Neuronal stem cell (in vitro differentiated cells): ENCODE data around the gene NDRG2.

Experiments used
- DNase-seq: peaks from one replicate; pipeline ENCODE4 v3.0.0-alpha.2; 2013; ENCODE audit warnings: low spot score
- H2AFZ ChIP-seq: one replicate; pipeline ENCODE4 v1.6.1; 2013; ENCODE audit warnings: mild to moderate bottlenecking, low read length, inconsistent platforms
- H2AK5ac ChIP-seq: 2 replicates; pipeline ENCODE4 v1.6.1; 2013; ENCODE audit warnings: low read depth, mild to moderate bottlenecking, inconsistent platforms, low read length, moderate library complexity, mixed read lengths
- H2BK120ac ChIP-seq: 2 replicates; pipeline ENCODE4 v1.6.1; 2013; ENCODE audit warnings: low read depth, mild to moderate bottlenecking, inconsistent platforms, low read length, moderate library complexity, mixed read lengths
- H2BK12ac ChIP-seq: one replicate; pipeline ENCODE4 v1.6.1; 2013; ENCODE audit warnings: low read length, inconsistent platforms
- H2BK15ac ChIP-seq: 2 replicates; pipeline ENCODE4 v1.6.1; 2013; ENCODE audit warnings: mild to moderate bottlenecking, low read length, inconsistent platforms, mixed read lengths
- H2BK5ac ChIP-seq: one replicate; pipeline ENCODE4 v1.6.1; 2013; ENCODE audit warnings: inconsistent platforms, mild to moderate bottlenecking, low read length, moderate library complexity
- H3K14ac ChIP-seq: one replicate; pipeline ENCODE4 v1.6.1; 2013; ENCODE audit warnings: low read length, inconsistent platforms
- H3K18ac ChIP-seq: 2 replicates; pipeline ENCODE4 v1.6.1; 2013; ENCODE audit warnings: low read length, inconsistent platforms
- H3K23ac ChIP-seq: 2 replicates; pipeline ENCODE4 v1.6.1; 2013; ENCODE audit warnings: low read depth, mild to moderate bottlenecking, mixed read lengths, low read length, inconsistent platforms; ENCODE audit not compliant: poor library complexity
- H3K27ac ChIP-seq: replicated peaks from 3 replicates; pipeline ENCODE4 v1.5.1; 2013; ENCODE audit warnings: low read length, inconsistent platforms
- H3K27me3 ChIP-seq, 3 experiments: 2 replicates each; pipeline ENCODE4 v1.6.1; 2013; ENCODE audit warnings: low read length in 3 of 3, mild to moderate bottlenecking in 2 of 3, inconsistent platforms in 1 of 3, low read depth in 1 of 3, mixed read lengths in 1 of 3, moderate library complexity in 1 of 3; ENCODE audit not compliant: control insufficient read depth in 3 of 3, insufficient read depth in 3 of 3
- H3K36me3 ChIP-seq, 2 donors: replicated peaks in 1 of 2; 2 replicates each; pipeline ENCODE4 v1.6.1; 2013; ENCODE audit warnings: low read length in 2 of 2; ENCODE audit not compliant: control insufficient read depth in 2 of 2, insufficient read depth in 2 of 2
- H3K4ac ChIP-seq: 2 replicates; pipeline ENCODE4 v1.6.1; 2013; ENCODE audit warnings: inconsistent platforms, mild to moderate bottlenecking, low read length, moderate library complexity
- H3K4me1 ChIP-seq, 2 donors: 1 replicate in 1 of 2; 2 replicates in 1 of 2; pipeline ENCODE4 v1.6.1; 2013; ENCODE audit warnings: low read length in 2 of 2, low read depth in 1 of 2; ENCODE audit not compliant: control insufficient read depth in 2 of 2, insufficient read depth in 1 of 2
- H3K4me2 ChIP-seq: one replicate; pipeline ENCODE4 v1.6.1; 2013; ENCODE audit warnings: mild to moderate bottlenecking, low read length, inconsistent platforms; ENCODE audit not compliant: insufficient read depth, poor library complexity, severe bottlenecking
- H3K4me3 ChIP-seq, 2 donors: 2 replicates each; pipeline ENCODE4 v1.5.1; 2013; ENCODE audit warnings: low read length in 2 of 2, mild to moderate bottlenecking in 2 of 2, inconsistent platforms in 1 of 2, moderate library complexity in 1 of 2
- H3K79me1 ChIP-seq: one replicate; pipeline ENCODE4 v1.6.1; 2013; ENCODE audit warnings: low read depth, mild to moderate bottlenecking, inconsistent platforms, low read length, moderate library complexity
- H3K9ac ChIP-seq: one replicate; pipeline ENCODE4 v1.6.1; 2013; ENCODE audit warnings: mild to moderate bottlenecking, low read depth, low read length, inconsistent platforms; ENCODE audit not compliant: poor library complexity
- H3K9me3 ChIP-seq, 2 donors: replicated peaks in 1 of 2; 2 replicates each; pipeline versions ENCODE3 to v1.6.1; 2013; ENCODE audit warnings: low read length in 2 of 2, mild to moderate bottlenecking in 2 of 2, inconsistent platforms in 1 of 2, low read depth in 1 of 2, mixed read lengths in 1 of 2, moderate library complexity in 1 of 2; ENCODE audit not compliant: control insufficient read depth in 2 of 2, insufficient read depth in 1 of 2
- H4K8ac ChIP-seq: one replicate; pipeline ENCODE4 v1.6.1; 2013; ENCODE audit warnings: low read depth, mild to moderate bottlenecking, inconsistent platforms, low read length, moderate library complexity
- H4K91ac ChIP-seq: one replicate; pipeline ENCODE4 v1.6.1; 2013; ENCODE audit warnings: low read length, low read depth, mild to moderate bottlenecking, inconsistent platforms; ENCODE audit not compliant: poor library complexity
- WGBS, 2 donors: extraction: QIAGEN DNeasy Blood & Tissue Kit; methylation state at CpG; one replicate each; pipeline ENCODE4 v1.1.7; 2013; ENCODE audit warnings: missing lambda C conversion rate in 2 of 2, mixed read lengths in 1 of 2; ENCODE audit not compliant: insufficient read length in 2 of 2, insufficient replicate concordance in 1 of 2; ENCODE audit errors: extremely low coverage in 2 of 2; 5-methylcytosine and 5-hydroxymethylcytosine counted together

NDRG2 gene

GRCh38 chr14:21058903-21059302 is 34.0 kb upstream of the NDRG2 start:
- Histone ChIP-seq H3K4me3 (no peak overlapping the region), H3K4me1 (peaks cover 4 to 9% of the 10 kb centered on the region in 2 donors), H3K4ac (no peak overlapping the region), H2AFZ (no peak overlapping the region), H3K79me1 (no peaks in the 10 kb centered on the region), H3K14ac (no peak overlapping the region), H3K27ac (no peak overlapping the region), H3K36me3 (no peaks in the 10 kb centered on the region), H3K4me2 (no peak overlapping the region), H2BK12ac (no peak overlapping the region), H4K91ac (no peak overlapping the region), H2BK120ac (no peak overlapping the region), H2BK5ac (no peak overlapping the region), H2BK15ac (no peak overlapping the region), H3K9me3 (no peaks in the 10 kb centered on the region), H3K18ac (peak overlapping the region; percentile 2), H2AK5ac (no peak overlapping the region), H3K27me3 (peaks cover 0 to 26% (median 0%) of the 10 kb centered on the region in 3 experiments), H3K23ac (peak overlapping the region; percentile 5), H3K9ac (no peak overlapping the region), H4K8ac (no peak overlapping the region)
- no CpG with 5 or more reads among the region's 5 CpGs for WGBS, 2 donors
- no peak for DNase-seq

GRCh38 chr14:21057803-21058675 is 33.2 kb upstream of the NDRG2 start, which contains the start of gene RNASE8:
Gene RNASE8, plus strand, starts transcription at chr14:21057822. Its CDS starts 71 bp downstream, at chr14:21057893.
- Histone ChIP-seq H2BK5ac (no peak within 1 kb of the TSS), H3K14ac (no peak within 1 kb of the TSS), H3K4ac (no peak within 1 kb of the TSS), H4K8ac (no peak within 1 kb of the TSS), H2BK120ac (no peak within 1 kb of the TSS), H2AK5ac (no peak within 1 kb of the TSS), H3K4me1 (peaks cover 1 to 2% of the 10 kb centered on the region in 2 donors), H2AFZ (no peak within 1 kb of the TSS), H3K23ac (no peak within 1 kb of the TSS), H3K36me3 (no peaks in the 10 kb centered on the region), H3K27ac (no peak within 1 kb of the TSS), H3K79me1 (no peaks in the 10 kb centered on the region), H2BK15ac (no peak within 1 kb of the TSS), H4K91ac (no peak within 1 kb of the TSS), H3K4me2 (no peak within 1 kb of the TSS), H3K18ac (no peak within 1 kb of the TSS), H3K27me3 (peaks cover 0 to 26% (median 0%) of the 10 kb centered on the region in 3 experiments), H2BK12ac (no peak within 1 kb of the TSS), H3K4me3 (no peak within 1 kb of the TSS), H3K9ac (no peak within 1 kb of the TSS), H3K9me3 (no peaks in the 10 kb centered on the region)
- DNase-seq = no peak
- no CpG with 5 or more reads among the region's 8 CpGs for WGBS, 2 donors

- no peak overlapping the region for H2BK5ac ChIP-seq
- no peak overlapping the region for H3K18ac ChIP-seq
- H3K4me2 ChIP-seq = no peak overlapping the region
- peaks cover 0 to 2% of the 10 kb centered on the region in 2 donors for H3K4me1 ChIP-seq
- H4K91ac ChIP-seq = no peak overlapping the region
- no peak overlapping the region for H3K9ac ChIP-seq
- peaks cover 0 to 33% (median 0%) of the 10 kb centered on the region in 3 experiments for H3K27me3 ChIP-seq
- H3K23ac ChIP-seq = no peak overlapping the region
- no peak overlapping the region for H2BK120ac ChIP-seq
- H3K4ac ChIP-seq = no peak overlapping the region
- H3K14ac ChIP-seq = no peak overlapping the region
- no peak overlapping the region for H2BK12ac ChIP-seq
- no peak overlapping the region for H2BK15ac ChIP-seq
- no peaks in the 10 kb centered on the region for H3K9me3 ChIP-seq
- no peak overlapping the region for H4K8ac ChIP-seq
- H2AFZ ChIP-seq = no peak overlapping the region
- H3K27ac ChIP-seq = no peak overlapping the region
- H3K36me3 ChIP-seq = no peaks in the 10 kb centered on the region
- no peak overlapping the region for H3K4me3 ChIP-seq
- no peak overlapping the region for H2AK5ac ChIP-seq
- no peaks in the 10 kb centered on the region for H3K79me1 ChIP-seq
- no peak for DNase-seq
- WGBS, 2 donors = no CpG with 5 or more reads among the region's 10 CpGs
Measured at GRCh38 chr14:21056520-21057163, 31.8 kb upstream of the NDRG2 start.
